A172 (cell line): ENCODE data around the gene HES4. TPM values are rescaled to one million over a fixed set of nuclear protein-coding genes. Genes with fewer than 3 reads are reported as not detected.

ENCODE experiments used
- total RNA-seq: library from RNA; depleted of rRNA; stranded (reverse); fragments of >200 nt; shearing (Covaris generic); gene quantifications from 2 replicates; pipeline ENCODE4 v1.2.3, GENCODE V29; 2014; rRNA removed

The HES4 gene
- total RNA-seq, 1 experiment from 2014 or later, result 10.0 TPM

Other genes with a start within 250 kb of the HES4 start
- gene SAMD11, start 76.2 kb downstream of the HES4 start, total RNA-seq, result 37.0 and 62.7 TPM in 2 replicates
- 68.7 and 72.8 TPM in 2 replicates for gene NOC2L, start 40.8 kb downstream of the HES4 start, total RNA-seq
- 2.9 and 8.0 TPM in 2 replicates for gene KLHL17, start 39.5 kb downstream of the HES4 start, total RNA-seq
- gene PLEKHN1, start 33.6 kb downstream of the HES4 start, total RNA-seq, result 0.62 and 0.93 TPM in 2 replicates
- 0.29 TPM in 1 of 2 replicates, not detected in the other for gene PERM1, start 18.0 kb downstream of the HES4 start, total RNA-seq
- gene ISG15, start 13.4 kb upstream of the HES4 start, total RNA-seq, result 63.5 and 100.0 TPM in 2 replicates
- gene AGRN, start 20.0 kb upstream of the HES4 start, total RNA-seq, result 107 and 115 TPM in 2 replicates
- gene RNF223, start 74.2 kb upstream of the HES4 start, total RNA-seq, result not detected in 2 replicates
- gene C1orf159, start 116.0 kb upstream of the HES4 start, total RNA-seq, result 8.2 and 10.0 TPM in 2 replicates
- not detected in 2 replicates for gene TTLL10, start 173.8 kb upstream of the HES4 start, total RNA-seq
- not detected in 2 replicates for gene TNFRSF18, start 206.5 kb upstream of the HES4 start, total RNA-seq
- not detected in 2 replicates for gene TNFRSF4, start 214.1 kb upstream of the HES4 start, total RNA-seq
- gene SDF4, start 231.9 kb upstream of the HES4 start, total RNA-seq, result 93.4 and 109 TPM in 2 replicates
- 30.7 and 38.8 TPM in 2 replicates for gene B3GALT6, start 232.1 kb upstream of the HES4 start, total RNA-seq
- gene C1QTNF12, start 246.6 kb upstream of the HES4 start, total RNA-seq, result not detected in 2 replicates